B cell (primary cell): ENCODE measurements around the gene EPB41L5.

Experiments
- CTCF ChIP-seq: fragments of 200-600 bp; IDR thresholded peaks from one replicate; pipeline ENCODE4 v1.8.0; 2022; ENCODE audit warnings: antibody characterized with exemption, mild to moderate bottlenecking
- EZH2 ChIP-seq: IDR thresholded peaks from 2 replicates; pipeline ENCODE4 v1.6.1; 2012; ENCODE audit warnings: borderline replicate concordance, low read depth, mild to moderate bottlenecking, moderate library complexity, low read length; ENCODE audit not compliant: insufficient read depth, poor library complexity, severe bottlenecking

- TF ChIP-seq CTCF, result no peak
- no peak for TF ChIP-seq EZH2
Measured at GRCh38 chr2:120014226-120014980, 1.5 kb downstream of the EPB41L5 start.
